GM12872 (cell line): ENCODE data around the gene DRGX.

Experiments
- CTCF ChIP-seq: IDR thresholded peaks from 3 replicates; pipeline ENCODE4 v1.5.1; 2011; ENCODE audit warnings: low read depth, mild to moderate bottlenecking, low read length, moderate library complexity; ENCODE audit not compliant: insufficient read depth

The DRGX gene

GRCh38 chr10:49347827-49348226 lies 48.1 kb downstream of the DRGX start:
- TF ChIP-seq CTCF, result no peak

DNA sequence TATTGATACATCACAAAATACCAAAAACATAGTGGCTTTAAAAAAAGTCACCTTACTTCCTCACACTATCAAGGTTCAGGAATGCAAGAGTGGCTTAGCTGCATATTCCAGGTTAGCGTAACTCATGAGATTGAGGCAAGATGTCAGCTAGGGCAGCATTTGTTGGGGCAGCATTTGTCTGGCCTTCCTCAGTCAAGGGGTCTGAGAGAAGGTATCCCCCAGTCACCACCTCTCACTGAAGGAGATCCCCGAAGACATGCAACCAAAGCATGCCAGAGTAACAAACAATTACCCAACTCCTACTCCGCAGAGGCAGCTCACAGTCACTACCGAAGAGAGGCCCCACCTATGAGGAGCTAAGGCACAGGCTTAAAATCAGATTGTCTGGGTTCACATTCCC lies 48.5 kb downstream of the DRGX start:
- no peak for TF ChIP-seq CTCF

- no peak for TF ChIP-seq CTCF
Measured at GRCh38 chr10:49344840-49345239, 51.0 kb downstream of the DRGX start.

DNA sequence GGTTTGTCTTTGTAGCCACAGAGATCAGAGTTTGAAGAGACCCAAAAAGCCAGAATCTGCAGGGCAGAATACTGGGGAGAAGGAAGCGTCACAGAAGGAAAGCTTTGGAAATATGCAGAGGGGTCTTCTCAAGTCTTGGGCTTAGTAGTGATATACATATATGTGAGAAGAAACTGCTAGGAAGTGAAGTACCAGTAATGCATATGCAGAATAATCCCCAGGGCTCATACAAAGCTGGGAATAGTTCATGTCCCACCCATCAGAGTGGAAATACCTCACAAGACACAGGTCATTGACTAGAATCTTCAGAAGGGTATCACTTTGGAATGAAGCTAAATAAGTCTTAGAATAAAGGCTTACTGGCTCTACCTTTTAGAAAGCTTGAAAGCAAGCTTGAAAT lies 57.3 kb downstream of the DRGX start:
- TF ChIP-seq CTCF, result no peak

DNA sequence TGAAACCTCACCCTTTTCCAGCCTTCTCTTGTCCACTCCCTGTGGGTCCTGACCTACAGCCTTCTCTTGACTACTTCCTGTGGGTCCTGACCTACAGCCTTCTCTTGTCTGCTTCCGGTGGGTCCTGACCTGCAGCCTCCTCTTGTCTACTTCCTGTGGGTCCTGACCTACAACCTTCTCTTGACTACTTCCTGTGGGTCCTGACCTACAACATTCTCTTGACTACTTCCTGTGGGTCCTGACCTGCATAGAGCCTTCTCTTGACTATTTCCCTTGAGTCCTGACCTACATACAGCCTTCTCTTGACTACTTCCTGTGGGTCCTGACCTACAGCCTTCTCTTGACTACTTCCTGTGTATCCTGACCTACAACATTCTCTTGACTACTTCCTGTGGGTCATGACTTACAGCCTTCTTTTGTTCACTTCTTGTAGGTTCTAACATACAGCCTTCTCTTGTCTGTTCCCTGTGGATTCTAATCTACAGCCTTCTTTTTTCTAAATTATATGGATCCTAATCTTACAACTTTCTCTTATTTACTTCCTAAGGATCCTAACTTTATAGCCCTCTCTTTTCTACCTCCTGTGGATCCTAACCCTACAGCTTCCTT lies 60.4 kb downstream of the DRGX start:
- no peak for TF ChIP-seq CTCF

DNA sequence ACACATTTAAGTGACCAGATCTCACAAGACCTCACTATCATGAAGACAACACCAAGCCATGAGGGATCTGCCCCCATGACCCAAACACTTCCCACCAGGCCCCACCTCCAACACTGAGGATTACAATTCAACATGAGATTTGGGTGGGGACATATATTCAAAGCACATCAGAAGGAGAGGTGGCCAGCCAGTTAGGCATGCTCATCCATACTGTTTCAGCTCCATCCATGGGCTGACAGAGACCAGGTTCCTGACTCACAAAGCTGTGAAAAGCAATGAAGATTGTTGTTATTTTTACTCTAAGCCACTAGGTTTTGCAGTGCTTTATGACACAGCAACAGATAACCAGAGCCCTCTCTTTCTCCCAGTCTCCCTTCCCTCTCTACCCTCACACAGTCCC lies 60.9 kb downstream of the DRGX start:
- TF ChIP-seq CTCF, result no peak

DNA sequence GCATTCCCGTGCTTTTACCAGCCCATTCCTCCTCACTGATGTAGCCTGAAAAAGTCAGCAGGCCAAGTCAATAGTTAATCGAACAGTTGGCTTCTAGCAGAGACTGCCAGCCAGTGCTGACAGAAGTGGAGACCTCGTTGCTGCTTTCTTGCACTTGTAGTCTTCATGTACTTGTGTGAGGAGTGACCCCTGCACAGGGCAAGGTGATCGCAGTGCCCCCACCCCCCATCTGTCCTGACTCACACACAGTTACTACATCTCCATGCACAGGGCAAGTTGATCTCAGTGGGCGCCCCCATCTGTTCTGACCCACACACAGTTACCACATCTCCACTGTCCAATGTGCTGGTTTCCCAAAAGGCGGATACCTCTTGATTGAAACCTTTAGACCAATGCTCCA lies 62.7 kb downstream of the DRGX start:
- no peak for TF ChIP-seq CTCF
